ENCODE measurements around the gene FBXL5.

- TF ChIP-seq CTCF (conservative IDR thresholded peaks at IDR 0.05; ENCODE audit: low read length) (no peak), EZH2phosphoT487 (IDR thresholded peaks at IDR 0.05; ENCODE audit: borderline replicate concordance, low read depth, low read length) (no peak)
These were observed 56.5 kb downstream of the FBXL5 start for GRCh38 chr4:15598644-15599043.
